GM12891 (cell line): Measurements from ENCODE around the gene SPATA3.
"Not testable (repeated sequence)": the region's sequence is repeated elsewhere in the genome, so short reads cannot be mapped to it uniquely, and the experiment has no call there.

Experiments used
- DNase-seq: peaks from one replicate; pipeline ENCODE4 v3.0.0; 2011; ENCODE audit warnings: low spot score; ENCODE audit not compliant: insufficient read length
- FAIRE-seq: peaks from 2 replicates; lab custom pipeline; 2011; peaks lifted over from hg19 to GRCh38; lab: Jason Lieb, UNC
- PAX5 ChIP-seq: IDR thresholded peaks from 2 replicates; pipeline ENCODE4 v1.6.1; 2011; ENCODE audit warnings: low read length, moderate library complexity, mild to moderate bottlenecking; ENCODE audit not compliant: insufficient read depth, severe bottlenecking
- POLR2A ChIP-seq: IDR thresholded peaks from 2 replicates; pipeline ENCODE4 v1.6.1; 2011; ENCODE audit warnings: low read depth, low read length, control low read depth
- POLR2AphosphoS5 ChIP-seq: IDR thresholded peaks from 2 replicates; pipeline ENCODE4 v1.6.1; 2011; ENCODE audit warnings: low read depth, low read length, control low read depth
- POU2F2 ChIP-seq: IDR thresholded peaks from 2 replicates; pipeline ENCODE4 v1.6.1; 2011; ENCODE audit warnings: low read depth, mild to moderate bottlenecking, control low read depth, low read length, moderate library complexity
- SPI1 ChIP-seq: IDR thresholded peaks from 2 replicates; pipeline ENCODE4 v1.6.1; 2011; ENCODE audit warnings: low read depth, low read length, control low read depth
- TAF1 ChIP-seq: IDR thresholded peaks from 2 replicates; pipeline ENCODE4 v1.6.1; 2011; ENCODE audit warnings: low read depth, low read length, control low read depth

Gene SPATA3

DNA sequence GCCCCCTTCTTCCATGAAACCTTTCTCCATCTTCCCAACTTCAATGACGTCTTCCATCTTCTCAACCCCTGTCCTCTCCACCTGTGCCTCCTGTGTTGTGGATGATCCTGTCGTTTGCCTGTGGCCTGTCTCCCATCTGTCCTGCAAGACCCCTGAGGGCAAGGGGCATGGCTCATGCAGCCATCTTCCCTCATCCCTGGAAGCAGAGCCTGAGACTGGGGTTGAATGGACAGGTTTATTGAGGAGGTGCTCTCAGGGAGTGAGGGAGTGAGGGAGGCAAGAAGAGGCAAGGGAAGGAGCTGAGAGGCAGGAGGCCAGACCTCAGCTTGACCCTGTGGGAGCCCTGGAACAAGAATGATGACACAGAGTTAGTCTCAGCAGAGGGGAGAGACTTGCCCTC is 7.3 kb downstream of the SPATA3 start:
- DNase-seq (no peak), FAIRE-seq (no peak)
- TF ChIP-seq TAF1 (no peak), POLR2A (no peak), SPI1 (no peak), POLR2AphosphoS5 (no peak), POU2F2 (no peak), PAX5 (no peak)

DNA sequence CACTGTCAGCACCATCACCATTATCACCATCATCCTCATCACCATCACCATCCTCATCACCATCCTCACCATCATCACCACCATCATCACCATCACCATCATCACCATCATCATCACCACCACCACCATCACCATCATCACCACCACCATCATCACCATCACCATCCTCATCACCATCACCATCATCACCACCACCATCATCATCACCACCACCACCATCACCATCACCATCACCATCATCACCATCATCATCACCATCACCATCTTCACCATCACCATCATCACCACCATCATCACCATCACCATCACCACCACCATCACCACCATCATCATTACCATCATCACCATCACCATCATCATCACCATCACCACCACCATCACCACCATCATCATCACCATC is 9.0 kb downstream of the SPATA3 start:
- DNase-seq = not testable (repeated sequence)
- FAIRE-seq = peak; percentile 90

DNA sequence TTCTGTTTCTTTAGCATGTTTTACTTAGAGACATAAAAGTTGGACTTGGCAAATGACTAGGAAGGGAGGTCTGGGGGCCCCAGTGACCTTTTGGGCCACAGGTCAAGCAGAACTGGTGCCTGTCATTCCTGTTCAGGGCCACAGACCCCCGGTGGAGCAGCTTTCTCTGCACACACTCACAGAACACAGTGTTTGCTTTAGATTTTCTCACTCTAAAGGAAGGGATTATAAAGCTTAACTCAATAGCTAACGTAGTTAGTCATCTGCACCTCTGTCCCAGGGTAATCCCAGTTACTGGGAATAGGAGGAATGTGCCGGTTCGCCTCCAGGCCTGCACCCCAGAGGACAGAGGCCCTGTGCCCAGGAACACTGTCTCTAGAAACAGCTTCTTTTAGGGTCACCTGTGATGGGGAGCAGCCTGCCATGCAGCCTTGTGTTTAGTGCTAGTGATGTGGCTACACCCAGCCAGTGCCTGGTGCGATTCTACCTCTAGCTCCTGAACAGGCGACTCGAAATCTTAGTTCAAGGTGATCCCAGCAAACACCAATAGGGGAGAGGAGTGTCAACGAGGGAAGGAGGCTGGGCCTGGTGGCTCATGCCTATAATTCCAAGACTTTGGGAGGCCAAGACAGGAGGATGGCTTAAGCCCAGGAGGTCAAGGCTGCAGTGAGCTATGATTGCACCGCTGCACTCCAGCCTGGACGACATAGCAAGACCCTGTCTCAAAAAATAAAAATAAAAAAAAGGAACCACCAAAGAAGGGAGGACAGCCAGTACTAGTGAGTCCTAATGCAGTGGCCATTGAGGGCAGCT is 11.6 kb downstream of the SPATA3 start:
- TF ChIP-seq POLR2A (no peak), POU2F2 (no peak), SPI1 (no peak), PAX5 (no peak), TAF1 (no peak), POLR2AphosphoS5 (no peak)
- FAIRE-seq (no peak), DNase-seq (no peak)

DNA sequence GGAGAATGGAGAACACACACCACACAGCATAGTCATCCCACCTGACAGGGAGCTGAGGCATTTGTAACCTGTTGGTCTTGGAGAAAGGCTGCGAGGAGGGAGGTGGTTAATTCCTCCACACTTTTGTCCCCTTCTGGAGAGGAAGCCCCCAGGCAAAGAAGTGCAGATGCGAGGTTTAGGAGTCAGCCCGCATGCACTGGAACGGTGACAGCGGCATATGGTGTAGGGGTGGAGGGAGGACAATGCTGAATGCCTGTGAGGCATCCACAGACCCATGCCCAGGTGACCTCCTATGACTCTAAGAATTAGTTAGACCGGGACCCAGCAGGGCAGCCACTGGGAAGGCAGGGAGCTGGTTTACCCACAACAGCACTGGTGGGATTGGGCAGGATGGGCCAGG is 12.2 kb downstream of the SPATA3 start:
- FAIRE-seq (no peak), DNase-seq (no peak)
- no peak for TF ChIP-seq POLR2AphosphoS5
- TF ChIP-seq PAX5 = no peak
- no peak for TF ChIP-seq POLR2A
- TF ChIP-seq SPI1 = no peak
- no peak for TF ChIP-seq TAF1
- no peak for TF ChIP-seq POU2F2

DNA sequence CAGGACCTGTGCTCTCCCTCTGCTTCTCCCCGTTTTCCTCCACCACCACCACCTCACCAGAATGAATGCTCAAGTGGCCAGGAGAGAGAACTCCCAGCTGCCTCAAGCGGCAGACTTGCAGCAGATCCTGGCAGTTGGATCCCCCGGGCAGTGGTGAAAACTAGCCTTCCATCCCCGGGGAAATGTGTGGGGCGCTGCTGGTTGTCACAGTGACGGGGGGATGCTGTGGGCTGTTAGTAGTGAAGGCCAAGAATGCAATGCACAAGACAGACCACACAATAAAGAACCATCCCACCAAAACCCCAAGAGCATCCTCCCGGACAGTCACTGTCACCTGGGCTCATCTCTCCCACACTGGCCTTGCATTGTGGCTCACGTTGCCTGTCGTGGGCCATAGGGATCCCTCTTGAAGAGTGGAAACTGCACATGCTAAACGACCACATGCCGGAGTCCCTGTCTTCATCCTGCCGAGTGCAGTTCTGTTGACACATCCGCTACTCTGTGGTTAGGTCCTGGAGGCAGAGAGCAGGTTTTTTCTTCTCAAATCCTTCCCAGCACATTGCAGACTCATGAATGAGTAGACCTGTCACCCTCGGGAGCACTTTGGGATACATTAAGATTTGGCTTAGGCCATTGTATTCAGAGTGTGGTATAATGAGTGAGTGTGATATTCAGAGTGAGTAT is 13.5 kb downstream of the SPATA3 start:
- TF ChIP-seq PAX5 (no peak), SPI1 (no peak), POLR2A (no peak), POLR2AphosphoS5 (no peak)
- DNase-seq (no peak), FAIRE-seq (no peak)

DNA sequence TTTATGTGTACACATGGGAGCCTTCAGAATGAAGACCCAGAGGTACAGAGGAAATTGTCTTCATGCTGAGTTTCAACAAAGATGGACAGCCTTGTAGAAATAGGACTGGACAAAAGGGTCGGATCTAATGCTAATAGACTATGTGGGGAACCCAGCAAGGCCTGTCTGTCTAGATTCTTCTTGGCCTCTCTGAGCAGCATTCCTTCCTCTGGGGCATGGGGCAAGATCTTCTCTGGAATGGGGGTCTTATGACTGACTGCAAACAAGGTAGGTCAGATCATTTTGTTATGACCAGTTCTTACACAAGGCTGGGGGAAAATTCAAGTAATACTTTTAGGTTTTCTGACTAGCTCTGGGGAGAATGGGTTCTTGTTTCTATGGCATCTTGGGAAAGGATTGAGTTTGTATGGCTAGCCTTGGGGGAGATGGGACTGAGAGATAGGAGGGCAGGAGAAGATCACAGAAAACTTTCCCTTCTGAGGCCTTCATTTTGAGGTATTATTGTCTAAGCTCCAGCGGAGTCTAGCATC is 14.3 kb downstream of the SPATA3 start:
- no peak for TF ChIP-seq SPI1
- no peak for TF ChIP-seq POLR2A
- TF ChIP-seq POLR2AphosphoS5 = no peak
- TF ChIP-seq TAF1 = no peak
- no peak for TF ChIP-seq POU2F2
- DNase-seq = no peak
- FAIRE-seq = no peak

DNA sequence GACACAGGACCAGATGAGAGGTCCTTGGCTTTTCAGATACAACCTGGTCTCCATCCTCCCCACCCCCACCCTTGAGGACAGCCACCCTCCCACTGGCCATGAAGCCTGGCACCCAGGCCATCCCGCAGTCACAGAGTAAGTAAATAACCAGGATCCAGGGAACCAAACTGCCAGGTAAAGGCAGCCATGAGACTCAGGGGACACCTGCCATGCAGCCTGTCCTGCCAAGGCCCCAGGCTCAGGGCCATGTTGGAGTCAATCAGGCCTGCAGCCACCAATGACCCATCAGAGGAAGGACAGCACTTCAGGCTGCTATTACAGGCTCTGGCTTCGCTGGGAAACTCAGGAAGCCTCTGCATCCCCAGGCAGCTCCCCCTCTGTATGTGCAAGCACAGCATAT is 15.6 kb downstream of the SPATA3 start:
- TF ChIP-seq POU2F2 = no peak
- TF ChIP-seq PAX5 = no peak
- TF ChIP-seq POLR2AphosphoS5 = no peak
- TF ChIP-seq SPI1 = no peak
- TF ChIP-seq POLR2A = no peak
- TF ChIP-seq TAF1 = no peak
- FAIRE-seq (no peak), DNase-seq (no peak)

DNA sequence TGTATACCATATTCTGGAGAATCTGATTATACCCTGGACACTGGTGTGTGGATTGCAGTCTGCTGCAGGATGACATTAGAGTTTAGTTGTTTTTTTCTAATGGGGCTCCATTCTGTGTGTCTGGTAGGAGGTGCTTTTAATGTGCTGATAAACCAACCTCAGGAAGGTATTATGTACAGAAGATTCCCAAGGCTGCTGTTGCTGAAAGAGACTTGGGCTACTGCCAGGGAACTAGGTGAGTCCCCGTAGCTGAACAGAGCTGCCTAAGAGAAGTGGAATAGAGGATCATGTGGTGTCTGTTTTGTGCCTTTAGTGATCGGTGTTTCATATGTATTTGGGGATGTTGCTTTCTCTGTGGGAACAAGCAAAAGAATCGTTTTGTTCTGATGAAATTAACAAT is 16.5 kb downstream of the SPATA3 start:
- TF ChIP-seq POLR2AphosphoS5 (no peak), POU2F2 (no peak), POLR2A (no peak), PAX5 (no peak), SPI1 (no peak), TAF1 (no peak)
- FAIRE-seq (no peak), DNase-seq (no peak)

DNA sequence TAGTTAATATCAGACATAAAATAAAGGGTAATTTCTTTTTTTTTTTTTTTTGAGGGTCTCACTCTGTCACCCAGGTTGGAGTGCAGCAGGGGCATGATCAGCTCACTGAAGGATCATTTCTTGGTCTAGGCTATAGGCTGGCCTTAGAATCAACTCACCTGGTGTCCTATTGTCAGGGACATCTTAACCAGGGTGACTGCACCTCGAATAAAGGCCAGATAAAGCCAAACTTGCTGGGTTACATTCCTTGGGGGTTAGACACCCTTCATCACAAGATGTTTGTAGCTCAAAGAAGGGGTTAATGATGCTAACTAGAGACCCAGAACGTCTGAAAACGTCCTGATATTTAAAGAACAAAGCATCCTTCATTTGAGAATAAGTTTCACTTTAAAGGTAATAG is 17.9 kb downstream of the SPATA3 start:
- FAIRE-seq = no peak

DNA sequence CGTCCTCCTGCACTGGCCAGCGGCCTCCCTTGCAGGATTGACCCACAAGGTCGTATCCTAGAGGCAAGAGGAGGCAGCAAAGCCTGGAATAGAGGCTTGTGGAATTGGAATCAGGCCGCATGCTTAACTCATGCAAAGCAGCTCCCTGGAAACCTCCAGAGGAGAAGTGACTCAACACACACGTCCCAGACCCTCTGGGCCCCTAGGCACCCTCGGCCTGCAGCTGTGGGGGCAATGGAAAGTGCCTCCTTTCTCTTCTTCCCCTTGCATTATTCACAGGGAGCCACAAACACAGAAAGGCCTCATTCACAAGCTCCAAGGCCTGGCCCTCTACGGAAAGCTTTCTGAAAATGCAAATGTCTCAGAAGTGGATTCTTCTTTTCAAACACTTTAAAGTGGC is 19.6 kb downstream of the SPATA3 start:
- DNase-seq (no peak), FAIRE-seq (no peak)
- no peak for TF ChIP-seq TAF1
- no peak for TF ChIP-seq POLR2AphosphoS5
- no peak for TF ChIP-seq SPI1

More for the DNA sequence above, 17.9 kb downstream of the SPATA3 start:
- no peak for DNase-seq
- TF ChIP-seq TAF1 = no peak
- TF ChIP-seq POLR2A = no peak
- TF ChIP-seq PAX5 = no peak
- TF ChIP-seq POLR2AphosphoS5 = no peak
- no peak for TF ChIP-seq POU2F2
- TF ChIP-seq SPI1 = no peak
